AG04450 (cell line): Measurements from ENCODE around the gene TRMT61A. TPM values are rescaled to one million over a fixed set of nuclear protein-coding genes. Genes with fewer than 3 reads are reported as not detected.

Experiments
- CTCF ChIA-PET: fragments of 300-600, 350-600 bp; formaldehyde crosslinking; extraction: SDS; loops from one replicate; lab custom pipeline; 2022; ENCODE audit warnings: antibody characterized with exemption, inconsistent platforms; lab: Charles Lee
- POLR2A ChIA-PET: fragments of 350-600 bp; formaldehyde crosslinking; extraction: SDS; loops from one replicate; lab custom pipeline; 2021; ENCODE audit warnings: antibody characterized with exemption, inconsistent platforms; lab: Yijun Ruan, JAX
- DNase-seq: peaks from one replicate; pipeline ENCODE4 v3.0.0-alpha.2; 2011; ENCODE audit warnings: low read depth, low spot score
- H3K27ac ChIP-seq: one replicate; pipeline ENCODE4 v1.5.1; 2012; ENCODE audit warnings: low read depth, low read length, control low read depth
- H3K27me3 ChIP-seq: one replicate; pipeline ENCODE4 v1.6.0; 2012; ENCODE audit warnings: low read length; ENCODE audit not compliant: control insufficient read depth, insufficient read depth
- H3K4me3 ChIP-seq: 2 replicates; pipeline ENCODE4 v1.5.1; 2011; ENCODE audit warnings: mild to moderate bottlenecking, low read depth, low read length, control low read depth
- H3K9me3 ChIP-seq: 2 replicates; pipeline ENCODE4 v1.5.1; 2012; ENCODE audit warnings: low read length; ENCODE audit not compliant: control insufficient read depth, insufficient read depth
- CTCF ChIP-seq: IDR thresholded peaks from 2 replicates; pipeline ENCODE4 v1.5.1; 2011; ENCODE audit warnings: low read depth, low read length, control low read depth, inconsistent platforms
- polyA plus RNA-seq: library from polyadenylated mRNA; depleted of rRNA; stranded (reverse); fragments of >200 nt; gene quantifications from 2 replicates; pipeline ENCODE4 v1.2.3, GENCODE V29; 2011

The TRMT61A gene
- polyA plus RNA-seq, 1 experiment, result 4.4 TPM

DNA sequence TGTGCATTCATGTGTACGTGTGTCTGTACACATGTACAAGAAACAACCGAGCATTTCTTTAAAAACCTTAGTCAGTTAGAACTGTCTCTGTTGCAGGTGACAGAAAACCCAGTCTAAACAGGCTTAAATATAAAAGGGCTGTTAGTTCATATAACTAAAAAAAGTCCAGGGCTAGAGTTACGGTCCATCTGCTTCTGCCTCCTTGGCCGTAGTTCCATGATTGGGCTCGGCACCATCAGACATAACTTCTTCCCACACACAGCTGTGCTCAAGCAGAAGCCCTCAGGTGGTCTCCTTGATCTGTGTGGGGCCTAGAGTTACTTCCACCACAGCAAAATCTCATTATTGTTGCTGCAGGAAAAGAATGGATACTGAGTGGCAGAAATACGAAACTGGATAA, 40.9 kb upstream of the TRMT61A start:
- Histone ChIP-seq H3K9me3 (no peaks in the 10 kb centered on the region), H3K27me3 (no peaks in the 10 kb centered on the region), H3K4me3 (no peak overlapping the region), H3K27ac (no peak overlapping the region)
- no peak for TF ChIP-seq CTCF
- CTCF ChIA-PET, result interaction anchor here (4.3 kb wide), 1 partner anchor 11 kb away, joined by 26 read pairs; no protein-coding TSS in a partner anchor
- POLR2A ChIA-PET, result no interaction called here
- no peak for DNase-seq

DNA sequence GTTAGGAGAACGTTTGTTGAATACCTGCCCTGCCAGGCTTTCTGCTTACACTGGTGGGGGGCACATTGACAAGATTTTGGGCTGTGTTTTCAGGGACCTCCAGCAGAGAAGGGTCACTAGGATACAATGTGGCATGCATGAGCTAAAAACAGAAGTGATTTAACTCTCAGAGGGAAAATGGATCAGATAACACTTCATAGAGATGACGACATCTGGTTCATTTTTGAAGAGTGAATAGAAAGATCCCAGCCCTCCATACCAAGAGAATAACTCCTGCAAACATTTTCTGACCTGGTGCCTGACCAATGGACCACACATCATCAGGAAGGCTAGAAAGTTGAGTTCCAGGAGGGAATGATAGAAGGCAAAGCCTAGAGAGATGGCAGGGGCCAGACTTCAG, 40.0 kb upstream of the TRMT61A start:
- Histone ChIP-seq H3K4me3 (no peak overlapping the region), H3K9me3 (no peaks in the 10 kb centered on the region), H3K27ac (peak overlapping the region; percentile 58), H3K27me3 (no peaks in the 10 kb centered on the region)
- ChIA-PET POLR2A (no interaction called here), CTCF (interaction anchor here (4.3 kb wide), 1 partner anchor 10 kb away, joined by 26 read pairs; no protein-coding TSS in a partner anchor)
- peak; percentile 16 for DNase-seq
- TF ChIP-seq CTCF, result no peak

GRCh38 chr14:103489621-103490020, 39.4 kb upstream of the TRMT61A start:
- no peak for DNase-seq
- Histone ChIP-seq H3K9me3 (no peaks in the 10 kb centered on the region), H3K27ac (no peak overlapping the region), H3K27me3 (no peaks in the 10 kb centered on the region), H3K4me3 (no peak overlapping the region)
- TF ChIP-seq CTCF, result no peak
- POLR2A ChIA-PET, result no interaction called here
- CTCF ChIA-PET, result interaction anchor here (4.3 kb wide), 1 partner anchor 10 kb away, joined by 26 read pairs; no protein-coding TSS in a partner anchor

- no peak for DNase-seq
- Histone ChIP-seq H3K4me3 (no peak overlapping the region), H3K9me3 (no peaks in the 10 kb centered on the region), H3K27ac (no peak overlapping the region), H3K27me3 (no peaks in the 10 kb centered on the region)
- CTCF ChIA-PET, result interaction anchor here (2.0 to 4.3 kb wide), 2 partner anchors 8 to 27 kb away, joined by 5 to 26 read pairs; no protein-coding TSS in a partner anchor
- TF ChIP-seq CTCF, result no peak
- POLR2A ChIA-PET, result no interaction called here
Observed at GRCh38 chr14:103491691-103492090, 37.3 kb upstream of the TRMT61A start.

GRCh38 chr14:103492156-103492925, 36.7 kb upstream of the TRMT61A start:
- H3K4me3 ChIP-seq, result no peak overlapping the region
- no peak overlapping the region for H3K27ac ChIP-seq
- CTCF ChIA-PET, result interaction anchor here (1.1 to 4.3 kb wide), 4 partner anchors 7 to 54 kb away, joined by 3 to 26 read pairs (median 4); no protein-coding TSS in a partner anchor
- no peak for TF ChIP-seq CTCF
- no peak for DNase-seq
- POLR2A ChIA-PET, result no interaction called here
- H3K9me3 ChIP-seq, result no peaks in the 10 kb centered on the region
- H3K27me3 ChIP-seq, result no peaks in the 10 kb centered on the region
